Esophagus muscularis mucosa (tissue), 4 donors: ENCODE results near the gene PYGL. TPM values are rescaled to one million over a fixed set of nuclear protein-coding genes. Genes with fewer than 3 reads are reported as not detected.

ENCODE experiments used
- DNase-seq: peaks from one replicate; pipeline ENCODE4 v3.0.0-alpha.2; 2017; ENCODE audit errors: extremely low spot score
- H3K27ac ChIP-seq, 4 donors: fragments of 200-600 bp; sonication (generic); replicated peaks in 1 of 4; 1 replicate in 3 of 4; 2 replicates in 1 of 4; pipeline ENCODE4 v1.5.1; 2016 to 2019; ENCODE audit warnings: mild to moderate bottlenecking in 1 of 4
- H3K27me3 ChIP-seq, 4 donors: fragments of 200-600 bp; sonication (generic); one replicate each; pipeline versions ENCODE4 v1.5.1 to v1.6.0; 2016 to 2019
- H3K36me3 ChIP-seq, 4 donors: fragments of 200-600 bp; sonication (generic); one replicate each; pipeline ENCODE4 v1.5.1; 2016 to 2019
- H3K4me1 ChIP-seq, 4 donors: fragments of 200-600 bp; sonication (generic); one replicate each; pipeline ENCODE4 v1.5.1; 2016 to 2019
- H3K4me3 ChIP-seq, 4 donors: fragments of 200-600 bp; sonication (generic); 1 replicate in 2 of 4; 2 replicates in 2 of 4; pipeline ENCODE4 v1.5.1; 2016 to 2019; ENCODE audit warnings: mild to moderate bottlenecking in 4 of 4, moderate library complexity in 1 of 4
- H3K9me3 ChIP-seq, 4 donors: fragments of 200-600 bp; sonication (generic); 1 replicate in 3 of 4; 2 replicates in 1 of 4; pipeline ENCODE4 v1.5.1; 2016 to 2019
- EP300 ChIP-seq: sonication (generic); formaldehyde crosslinking; IDR thresholded peaks from one replicate; pipeline ENCODE4 v1.6.1; 2017; ENCODE audit warnings: antibody characterized with exemption
- POLR2A ChIP-seq: fragments of 450-650 bp; IDR thresholded peaks from one replicate; pipeline ENCODE4 v1.6.1; 2017; ENCODE audit warnings: antibody characterized with exemption, moderate library complexity, mild to moderate bottlenecking, low read depth
- POLR2AphosphoS5 ChIP-seq, 2 donors: sonication (generic); formaldehyde crosslinking; IDR thresholded peaks; one replicate each; pipeline ENCODE4 v1.6.1; 2017; ENCODE audit warnings: antibody characterized with exemption in 2 of 2
- WGBS: methylation state at CpG from one replicate; pipeline ENCODE4 v1.1.5; 2018; 5-methylcytosine and 5-hydroxymethylcytosine counted together
- intact Hi-C: fragments of 100-400 bp; cut with DNase I; formaldehyde crosslinking; loops from one replicate; pipeline ENCODE4 v1.15.1; 2023
- total RNA-seq, 4 donors: library from RNA; depleted of rRNA; stranded (reverse); fragments of >200 nt; gene quantifications; one replicate each; pipeline versions ENCODE4 v1.1.0 to v1.2.1, GENCODE V29; 2016
- TF ChIP-seq, protein P1 (sequence below), 3 experiments: fragments of 200-600 bp in 2 of 3; fragments of 450-650 bp in 1 of 3; sonication (generic) in 2 of 3; IDR thresholded peaks; one replicate each; pipeline ENCODE4 v1.5.1; 2017 to 2019; ENCODE audit warnings: antibody characterized with exemption in 3 of 3, mild to moderate bottlenecking in 2 of 3, moderate library complexity in 1 of 3

The PYGL gene
- total RNA-seq, 4 donors from 2014 or later: 15.0 to 28.5 (median 20.6) TPM

DNA sequence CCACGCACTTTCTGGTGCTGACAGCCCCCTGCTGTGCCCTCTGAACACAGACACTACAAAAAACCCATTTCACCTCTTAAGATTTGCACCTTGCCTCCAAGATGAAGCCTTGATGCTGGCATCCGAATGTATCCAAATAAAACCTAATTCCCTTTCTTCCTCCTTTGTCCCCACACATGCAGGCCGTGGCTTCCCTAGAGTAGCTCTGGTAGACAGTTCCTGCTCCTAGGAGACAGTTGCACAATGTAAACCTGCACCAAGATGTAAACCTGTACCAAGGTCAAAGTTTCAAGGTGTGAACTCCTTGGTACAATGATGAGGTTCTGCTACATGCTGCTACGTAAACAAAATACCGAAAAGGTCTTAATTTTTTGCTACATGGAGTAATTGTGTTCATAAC is 73.1 kb downstream of the PYGL start:
- intact Hi-C loops: no loop called here
- Histone ChIP-seq H3K4me3 (no peak overlapping the region), H3K36me3 (no peaks in the 10 kb centered on the region), H3K9me3 (no peaks in the 10 kb centered on the region), H3K27ac (no peak overlapping the region), H3K27me3 (peaks cover 0 to 51% (median 22%) of the 10 kb centered on the region in 4 donors), H3K4me1 (peaks cover 0 to 9% (median 8%) of the 10 kb centered on the region in 4 donors)
- WGBS: 93% methylated on average over 5 of the region's 5 CpGs
- TF ChIP-seq, protein P1, sequence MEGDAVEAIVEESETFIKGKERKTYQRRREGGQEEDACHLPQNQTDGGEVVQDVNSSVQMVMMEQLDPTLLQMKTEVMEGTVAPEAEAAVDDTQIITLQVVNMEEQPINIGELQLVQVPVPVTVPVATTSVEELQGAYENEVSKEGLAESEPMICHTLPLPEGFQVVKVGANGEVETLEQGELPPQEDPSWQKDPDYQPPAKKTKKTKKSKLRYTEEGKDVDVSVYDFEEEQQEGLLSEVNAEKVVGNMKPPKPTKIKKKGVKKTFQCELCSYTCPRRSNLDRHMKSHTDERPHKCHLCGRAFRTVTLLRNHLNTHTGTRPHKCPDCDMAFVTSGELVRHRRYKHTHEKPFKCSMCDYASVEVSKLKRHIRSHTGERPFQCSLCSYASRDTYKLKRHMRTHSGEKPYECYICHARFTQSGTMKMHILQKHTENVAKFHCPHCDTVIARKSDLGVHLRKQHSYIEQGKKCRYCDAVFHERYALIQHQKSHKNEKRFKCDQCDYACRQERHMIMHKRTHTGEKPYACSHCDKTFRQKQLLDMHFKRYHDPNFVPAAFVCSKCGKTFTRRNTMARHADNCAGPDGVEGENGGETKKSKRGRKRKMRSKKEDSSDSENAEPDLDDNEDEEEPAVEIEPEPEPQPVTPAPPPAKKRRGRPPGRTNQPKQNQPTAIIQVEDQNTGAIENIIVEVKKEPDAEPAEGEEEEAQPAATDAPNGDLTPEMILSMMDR (IDR thresholded peaks at IDR 0.05): no peak
- TF ChIP-seq POLR2AphosphoS5 (IDR thresholded peaks at IDR 0.05): no peak
- no peak for TF ChIP-seq POLR2A
- TF ChIP-seq EP300: no peak
- no peak for DNase-seq

DNA sequence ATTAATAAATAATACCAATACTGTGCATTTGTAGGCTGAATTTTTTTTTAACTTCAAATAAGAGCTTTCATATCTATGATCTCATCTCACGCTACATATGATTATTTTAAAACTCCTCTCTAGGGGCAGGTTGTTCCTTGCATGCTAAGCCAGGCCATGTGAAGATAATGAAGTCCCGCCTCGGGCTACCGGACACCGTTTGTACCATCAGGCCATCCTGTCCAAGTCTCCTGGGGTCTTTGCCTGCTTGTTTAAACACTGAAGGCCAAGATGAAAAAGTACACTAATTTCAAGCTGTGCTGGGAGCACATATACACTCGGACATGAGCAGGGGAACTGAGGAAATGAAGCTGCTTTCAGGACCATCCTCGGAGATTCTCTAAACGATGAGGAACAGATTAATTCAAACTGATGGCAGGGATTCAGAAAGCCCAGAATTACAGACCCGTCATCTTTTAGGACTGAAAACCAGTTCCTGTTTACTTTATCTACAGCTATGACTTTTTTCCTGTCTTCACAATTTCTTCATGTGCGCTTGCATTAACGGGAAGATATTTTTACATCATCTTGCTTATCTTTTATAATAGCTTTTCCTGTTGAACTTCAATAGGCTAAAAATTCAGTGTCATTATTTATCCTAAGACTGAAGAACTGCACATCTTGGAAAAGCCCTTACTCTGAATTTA is 78.7 kb downstream of the PYGL start:
- H3K36me3 ChIP-seq: no peaks in the 10 kb centered on the region
- peak; percentile 50 for DNase-seq
- intact Hi-C loops: no loop called here
- H3K4me1 ChIP-seq: no peaks in the 10 kb centered on the region
- WGBS: 50% methylated on average over 11 of the region's 11 CpGs
- H3K27me3 ChIP-seq: peaks cover 0 to 16% (median 3%) of the 10 kb centered on the region in 4 donors
- H3K9me3 ChIP-seq: no peaks in the 10 kb centered on the region
- H3K27ac ChIP-seq: no peak overlapping the region
- H3K4me3 ChIP-seq: no peak overlapping the region
- TF ChIP-seq EP300: no peak
- TF ChIP-seq, protein P1 (IDR thresholded peaks at IDR 0.05): no peak
- TF ChIP-seq POLR2A: no peak
- TF ChIP-seq POLR2AphosphoS5 (IDR thresholded peaks at IDR 0.05): no peak

DNA sequence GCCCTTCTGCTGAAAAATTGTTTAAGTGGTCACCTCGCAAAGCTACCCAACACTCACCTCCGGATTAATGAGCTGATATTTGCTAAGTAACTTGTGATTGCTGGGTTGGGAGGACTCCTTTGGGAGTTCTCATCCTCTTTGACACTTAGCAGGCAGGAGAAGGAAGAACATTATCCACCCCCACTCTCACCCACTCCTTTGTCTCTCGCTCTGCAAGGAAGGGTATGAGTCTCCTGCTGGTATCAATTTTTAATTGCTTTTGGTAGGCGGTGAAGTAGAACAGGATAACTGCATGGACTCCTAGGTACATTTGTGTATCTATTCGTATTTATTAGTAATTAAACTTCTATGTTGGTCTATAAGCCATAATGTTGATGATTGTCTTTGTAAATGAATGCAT is 79.3 kb downstream of the PYGL start:
- intact Hi-C loops: loop anchor here (5.0 kb wide), 1 partner anchor 38 kb away; no protein-coding TSS in a partner anchor
- WGBS: 92% methylated on average over 5 of the region's 5 CpGs
- Histone ChIP-seq H3K4me1 (peaks cover 0 to 2% (median 0%) of the 10 kb centered on the region in 4 donors), H3K27ac (no peak overlapping the region), H3K36me3 (no peaks in the 10 kb centered on the region), H3K4me3 (no peak overlapping the region), H3K27me3 (peaks cover 0 to 10% (median 0%) of the 10 kb centered on the region in 4 donors), H3K9me3 (no peaks in the 10 kb centered on the region)
- DNase-seq: peak; percentile 55
- TF ChIP-seq, protein P1 (IDR thresholded peaks at IDR 0.05): no peak
- no peak for TF ChIP-seq POLR2AphosphoS5 (IDR thresholded peaks at IDR 0.05)
- no peak for TF ChIP-seq POLR2A
- TF ChIP-seq EP300: no peak

DNA sequence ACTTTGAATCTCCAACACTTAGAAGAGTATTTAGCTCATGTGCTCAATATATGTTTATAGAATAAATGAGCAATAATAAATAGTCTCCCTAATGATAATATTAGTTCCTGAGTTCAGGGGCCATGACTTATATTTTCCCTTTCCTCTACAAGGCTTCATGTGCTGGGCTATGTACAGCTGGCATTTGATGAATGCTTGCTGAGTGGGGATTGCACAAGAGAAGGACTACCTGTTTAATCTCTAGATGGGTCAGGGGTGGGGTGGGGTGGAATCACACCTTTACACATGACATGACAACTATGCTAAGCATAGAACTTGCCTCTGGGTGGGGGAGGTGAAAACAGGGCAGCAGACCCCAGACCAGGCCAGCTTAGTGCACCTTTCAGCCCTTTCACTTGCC is 80.0 kb downstream of the PYGL start:
- Histone ChIP-seq H3K27ac (no peak overlapping the region), H3K4me3 (no peak overlapping the region), H3K36me3 (no peaks in the 10 kb centered on the region), H3K4me1 (peaks cover 5 to 7% (median 5%) of the 10 kb centered on the region in 4 donors), H3K27me3 (peaks cover 0 to 6% (median 0%) of the 10 kb centered on the region in 4 donors), H3K9me3 (no peaks in the 10 kb centered on the region)
- intact Hi-C loops: loop anchor here (5.0 kb wide), 1 partner anchor 37 kb away; no protein-coding TSS in a partner anchor
- DNase-seq: peak; percentile 2
- TF ChIP-seq EP300 (no peak), POLR2AphosphoS5 (IDR thresholded peaks at IDR 0.05) (no peak), POLR2A (no peak)
- TF ChIP-seq, protein P1 (IDR thresholded peaks at IDR 0.05): no peak
